DMS114 treated with DMSO at 0.1 percent for 48 hours (cell line): ENCODE data around the gene LRCH2.

Experiments used
- DNase-seq: peaks from one replicate; lab custom pipeline; 2025; ENCODE audit not compliant: unreplicated experiment; lab: John Stamatoyannopoulos, UW

Gene LRCH2

DNA sequence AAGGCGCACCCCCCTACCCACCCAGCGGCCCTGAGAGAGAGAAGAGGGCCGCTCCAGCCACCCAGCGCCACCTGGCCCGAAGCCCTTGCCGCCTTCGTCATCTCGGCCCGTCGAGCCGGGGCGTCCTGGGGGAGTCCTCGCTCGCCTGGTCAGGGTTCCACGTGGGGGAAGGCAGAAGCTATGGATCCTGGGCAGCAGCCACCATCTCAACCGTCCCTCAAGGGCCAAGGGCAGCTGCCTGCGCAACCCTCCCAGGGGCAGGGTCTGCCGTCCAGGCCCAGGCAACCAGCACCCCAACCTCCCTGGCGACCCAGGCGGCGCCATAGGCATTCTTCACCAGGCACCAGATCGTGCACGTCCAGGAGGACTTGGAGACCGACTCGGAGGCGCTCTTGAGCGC lies 165.0 kb downstream of the LRCH2 start:
- no peak for DNase-seq

- no peak for DNase-seq
Observed at GRCh38 chrX:115067812-115068211, 166.1 kb downstream of the LRCH2 start.

GRCh38 chrX:115065304-115065703 lies 168.6 kb downstream of the LRCH2 start:
- DNase-seq, result no peak
